HG03457 (cell line): Measurements from ENCODE around the gene PRR33.

Source experiments
- ATAC-seq: cut with Tn5 transposase; IDR thresholded peaks from one replicate; pipeline ENCODE4 v1.9.1; 2021; ENCODE audit warnings: moderate number of reproducible peaks; ENCODE audit not compliant: unreplicated experiment

The PRR33 gene

DNA sequence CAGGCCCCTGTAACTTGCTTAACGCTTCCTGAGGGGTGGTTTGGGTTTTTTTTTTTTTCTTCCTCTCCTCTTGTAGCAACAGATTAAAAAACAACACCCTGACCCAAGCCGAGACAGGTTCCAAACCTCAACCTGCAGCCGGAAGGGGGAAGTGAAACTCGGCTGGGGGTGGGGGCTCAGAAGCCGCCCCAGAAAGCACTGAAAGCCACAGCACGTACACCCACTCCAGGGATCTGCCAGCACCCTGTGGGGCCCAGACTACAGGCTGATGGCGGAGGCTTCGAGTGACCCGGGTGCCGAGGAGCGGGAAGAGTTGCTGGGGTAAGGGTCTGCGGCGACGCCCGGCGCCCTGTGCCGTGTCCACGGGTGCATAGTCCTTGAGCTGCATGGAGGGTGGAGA, 38.8 kb downstream of the PRR33 start, which contains the start of gene LSP1:
LSP1 (plus strand) TSS at position 208 of the 400 bp plus-strand sequence; CDS start at position 269, 61 bp downstream.
- ATAC-seq = peak; percentile 34

- ATAC-seq = no peak
These were observed 39.3 kb downstream of the PRR33 start for GRCh38 chr11:1852271-1852876.

- ATAC-seq = no peak
These were observed 40.1 kb downstream of the PRR33 start for GRCh38 chr11:1851468-1852180.

GRCh38 chr11:1848640-1849430, 42.9 kb downstream of the PRR33 start:
- ATAC-seq = no peak

- no peak for ATAC-seq
These were observed 43.6 kb downstream of the PRR33 start for GRCh38 chr11:1847926-1848639.

- no peak for ATAC-seq
These were observed 44.5 kb downstream of the PRR33 start for GRCh38 chr11:1847006-1847735.

DNA sequence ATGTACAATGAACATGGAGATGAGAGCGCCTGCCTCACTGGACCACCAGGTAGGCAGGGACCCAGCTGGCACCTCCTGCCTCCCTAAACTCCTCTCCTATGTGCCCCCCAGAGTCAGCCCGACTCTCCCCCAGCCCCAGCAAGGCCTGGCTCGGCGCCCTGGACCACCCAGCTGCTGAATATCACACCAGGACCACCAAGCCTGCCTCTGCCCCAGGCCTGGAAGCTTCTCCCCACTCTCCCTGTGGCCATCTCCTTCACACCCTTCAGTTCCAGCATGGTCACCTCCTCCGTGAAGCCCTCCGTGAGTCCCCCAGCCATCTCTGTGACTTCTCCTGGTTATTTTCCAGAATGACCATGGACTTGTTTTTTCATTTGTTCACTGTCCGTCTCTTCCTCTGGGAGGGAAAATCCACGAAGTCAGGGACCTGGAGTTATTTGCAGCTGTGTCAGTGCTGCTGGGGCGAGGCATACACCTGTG, 45.2 kb downstream of the PRR33 start:
- ATAC-seq = no peak

- ATAC-seq = no peak
These were observed 45.9 kb downstream of the PRR33 start for GRCh38 chr11:1845561-1846452.

GRCh38 chr11:1845095-1845429, 46.6 kb downstream of the PRR33 start:
- no peak for ATAC-seq

GRCh38 chr11:1844221-1845094, 47.2 kb downstream of the PRR33 start:
- ATAC-seq = no peak

DNA sequence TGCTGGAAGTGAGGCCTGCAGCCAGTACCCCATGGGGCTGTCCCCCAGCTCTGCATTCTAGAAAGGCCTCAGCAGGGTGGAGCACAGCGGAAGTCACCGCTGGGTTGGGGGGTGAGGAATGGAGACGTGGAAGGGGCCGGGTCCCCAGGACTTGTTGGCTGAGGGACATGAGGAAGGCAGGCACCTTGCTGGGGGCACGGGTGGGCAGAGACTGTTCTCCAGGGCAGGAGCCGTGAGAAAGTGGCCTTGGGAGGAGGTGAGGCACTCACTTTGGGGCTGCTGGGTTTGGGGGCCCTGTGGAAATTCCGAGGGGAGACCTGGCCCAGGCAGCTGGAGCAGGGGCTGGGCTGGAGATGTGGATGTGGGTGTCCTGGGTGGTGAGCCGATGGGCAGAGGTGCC, 47.9 kb downstream of the PRR33 start:
- no peak for ATAC-seq

DNA sequence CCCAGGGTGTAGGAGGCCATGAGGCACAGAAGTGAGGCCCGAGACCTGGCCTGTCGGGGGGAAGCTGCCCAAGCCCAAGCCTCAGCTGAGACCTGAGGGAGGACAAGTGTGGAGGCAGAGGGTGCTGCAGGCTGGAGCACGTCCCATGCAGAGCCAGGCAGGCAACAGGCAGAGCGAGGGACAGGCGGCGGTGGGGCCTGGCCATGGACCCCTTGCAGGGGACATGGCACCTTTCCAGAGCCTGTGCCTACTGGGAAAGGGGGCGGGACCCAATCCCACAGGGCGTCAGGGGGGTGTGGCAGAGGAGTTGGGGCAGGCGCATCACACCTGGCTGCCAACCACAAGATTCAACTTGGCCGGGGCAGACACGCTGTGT, 48.6 kb downstream of the PRR33 start:
- ATAC-seq = no peak

GRCh38 chr11:1842149-1843097, 49.3 kb downstream of the PRR33 start:
- ATAC-seq = no peak

DNA sequence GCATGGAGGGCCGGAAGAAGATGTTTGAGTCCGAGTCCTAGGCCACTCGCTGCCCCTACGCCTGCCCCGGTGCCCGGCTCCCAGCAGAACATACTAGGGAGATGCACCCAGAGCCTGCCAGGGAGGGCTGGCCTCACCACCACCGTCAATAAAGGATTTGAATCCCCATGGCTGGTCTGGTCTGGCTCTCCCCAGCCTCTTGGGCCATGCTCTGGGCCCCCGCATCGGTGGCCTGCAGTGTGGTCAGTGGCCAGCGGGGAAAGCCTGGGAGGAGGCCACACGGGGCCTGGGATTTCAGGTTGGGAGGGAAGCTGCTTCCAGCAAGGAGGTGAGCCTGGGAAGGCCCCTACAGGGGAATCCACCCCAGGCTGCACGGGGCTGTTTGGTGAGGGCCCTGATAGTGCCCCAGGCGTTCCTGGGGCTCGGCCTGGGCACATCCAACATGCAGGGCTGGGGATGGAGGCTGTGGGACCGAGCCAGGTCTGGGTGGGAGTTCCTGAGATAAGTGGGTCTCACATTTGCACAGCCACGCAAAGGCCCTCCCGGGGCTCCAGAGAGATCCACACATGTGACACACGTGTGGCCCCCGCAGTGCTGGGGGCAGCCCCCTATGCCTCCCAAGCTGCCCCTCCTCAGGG, 50.1 kb downstream of the PRR33 start:
- no peak for ATAC-seq

- ATAC-seq = no peak
These were observed 50.8 kb downstream of the PRR33 start for GRCh38 chr11:1840780-1841480.
